Keratinocyte (primary cell): ENCODE data around the gene GLOD5. TPM values are rescaled to one million over a fixed set of nuclear protein-coding genes. Genes with fewer than 3 reads are reported as not detected.

Experiments used
- DNase-seq: peaks from one replicate; pipeline ENCODE4 v3.0.0-alpha.2; 2011; ENCODE audit warnings: low read depth, missing footprints, low spot score
- FAIRE-seq: peaks from 2 replicates; lab custom pipeline; 2011; peaks lifted over from hg19 to GRCh38; lab: Jason Lieb, UNC
- H2AFZ ChIP-seq: 2 replicates; pipeline ENCODE4 v1.6.0; 2012; ENCODE audit warnings: low read length, control low read depth, inconsistent platforms; ENCODE audit not compliant: control insufficient read depth
- H3K27ac ChIP-seq: 2 replicates; pipeline ENCODE4 v1.5.1; 2011; ENCODE audit warnings: low read length; ENCODE audit not compliant: control insufficient read depth, insufficient read depth
- H3K27me3 ChIP-seq: 3 replicates; pipeline ENCODE4 v1.6.0; 2011; ENCODE audit warnings: low read length; ENCODE audit not compliant: control insufficient read depth, insufficient read depth; ENCODE audit errors: extremely low read depth
- H3K36me3 ChIP-seq, 2 experiments: 2 replicates in 1 of 2; 3 replicates in 1 of 2; pipeline ENCODE4 v1.5.1; 2011; ENCODE audit warnings: low read length in 2 of 2, mild to moderate bottlenecking in 1 of 2; ENCODE audit not compliant: control insufficient read depth in 2 of 2, insufficient read depth in 2 of 2; ENCODE audit errors: extremely low read depth in 1 of 2
- H3K4me1 ChIP-seq: 3 replicates; pipeline ENCODE4 v1.5.1; 2011; ENCODE audit warnings: low read length; ENCODE audit not compliant: control insufficient read depth, insufficient read depth; ENCODE audit errors: extremely low read depth
- H3K4me2 ChIP-seq: 3 replicates; pipeline ENCODE4 v1.6.0; 2011; ENCODE audit warnings: low read depth, low read length; ENCODE audit not compliant: control insufficient read depth, insufficient read depth; ENCODE audit errors: extremely low read depth
- H3K4me3 ChIP-seq, 3 experiments: fragments of 200-600 bp in 1 of 3; sonication (generic) in 1 of 3; 2 replicates in 2 of 3; 3 replicates in 1 of 3; pipeline ENCODE4 v1.5.1; 2011 to 2016; ENCODE audit warnings: low read length in 3 of 3, mild to moderate bottlenecking in 3 of 3, control low read depth in 2 of 3, inconsistent platforms in 1 of 3, low read depth in 1 of 3, mixed read lengths in 1 of 3, mixed run types in 1 of 3, moderate library complexity in 1 of 3; ENCODE audit not compliant: control insufficient read depth in 2 of 3, insufficient read depth in 2 of 3; ENCODE audit errors: extremely low read depth in 1 of 3
- H3K79me2 ChIP-seq: 2 replicates; pipeline ENCODE4 v1.6.0; 2012; ENCODE audit warnings: low read length; ENCODE audit not compliant: control insufficient read depth, insufficient read depth
- H3K9ac ChIP-seq: 3 replicates; pipeline ENCODE4 v1.6.0; 2011; ENCODE audit warnings: low read length; ENCODE audit not compliant: control insufficient read depth, insufficient read depth; ENCODE audit errors: extremely low read depth
- H3K9me1 ChIP-seq: 3 replicates; pipeline ENCODE4 v1.6.0; 2011; ENCODE audit warnings: low read length; ENCODE audit not compliant: control insufficient read depth, insufficient read depth; ENCODE audit errors: extremely low read depth
- H3K9me3 ChIP-seq: 2 replicates; pipeline ENCODE4 v1.5.1; 2012; ENCODE audit warnings: low read depth, low read length; ENCODE audit not compliant: control insufficient read depth
- H4K20me1 ChIP-seq: 3 replicates; pipeline ENCODE4 v1.6.0; 2011; ENCODE audit warnings: low read length; ENCODE audit not compliant: control insufficient read depth, insufficient read depth; ENCODE audit errors: extremely low read depth
- EZH2 ChIP-seq: IDR thresholded peaks from one replicate; pipeline ENCODE4 v1.6.1; 2012; ENCODE audit warnings: inconsistent platforms, mild to moderate bottlenecking, low read length, moderate library complexity
- dilution Hi-C: fragments of 300-500 bp; cut with MboI; formaldehyde crosslinking; loops from one replicate; pipeline ENCODE4 v1.7.0; 2020; ENCODE audit warnings: low sequenced_read_pairs; ENCODE audit not compliant: extremely low pct_ligation_motif_present
- polyA plus RNA-seq, 5 experiments: library from polyadenylated mRNA; depleted of rRNA in 3 of 5; stranded (reverse) in 3 of 5; stranded (forward) in 1 of 5; unstranded in 1 of 5; fragments of >200 nt; gene quantifications; 1 replicate in 1 of 5; 2 replicates in 3 of 5; 3 replicates in 1 of 5; pipeline versions ENCODE4 v1.2.1 to v1.2.3, GENCODE V29; 2011 to 2012; ENCODE audit warnings: missing spikeins in 2 of 5, low read depth in 1 of 5, low replicate concordance in 1 of 5
- TF ChIP-seq, protein P1 (sequence below), 3 experiments: IDR thresholded peaks in 1 of 3; conservative IDR thresholded peaks in 1 of 3; optimal IDR thresholded peaks in 1 of 3; 2 replicates in 2 of 3; 3 replicates in 1 of 3; pipeline versions ENCODE3 to v1.5.1; 2011; ENCODE audit warnings: low read length in 3 of 3, mild to moderate bottlenecking in 3 of 3, moderate library complexity in 2 of 3, control low read depth in 1 of 3, inconsistent platforms in 1 of 3; ENCODE audit not compliant: insufficient read depth in 2 of 3; ENCODE audit errors: extremely low read depth in 1 of 3

The GLOD5 gene
- polyA plus RNA-seq, 1 donor (not counting 4 experiments of a cell fraction or from before 2014, with no cell fraction given): not detected

DNA sequence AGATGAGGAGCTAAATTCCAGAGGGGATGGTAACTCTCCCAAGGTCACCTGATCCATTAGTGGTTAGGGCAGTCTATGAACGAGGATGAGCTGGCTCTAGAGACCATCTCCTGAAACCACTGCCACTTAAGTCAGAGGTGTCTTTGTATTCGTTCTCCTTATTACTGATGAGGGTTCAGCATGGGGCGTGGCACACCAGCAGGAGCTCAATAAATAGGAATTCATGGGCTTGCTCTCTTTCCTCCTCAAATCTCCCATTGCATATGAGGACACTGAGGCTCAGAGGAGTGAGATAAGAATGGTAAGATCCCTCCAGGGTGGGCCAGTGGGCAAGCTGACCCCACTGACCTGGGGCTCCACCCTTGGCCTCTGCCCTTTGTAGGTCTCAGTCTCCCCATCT, 23.2 kb downstream of the GLOD5 start:
- H3K4me2 ChIP-seq: no peak overlapping the region
- no peaks in the 10 kb centered on the region for H3K4me1 ChIP-seq
- H3K9me3 ChIP-seq: no peaks in the 10 kb centered on the region
- no peak overlapping the region for H3K9ac ChIP-seq
- H3K4me3 ChIP-seq: no peak overlapping the region
- no peak overlapping the region for H2AFZ ChIP-seq
- no peak for TF ChIP-seq EZH2
- TF ChIP-seq, protein P1, sequence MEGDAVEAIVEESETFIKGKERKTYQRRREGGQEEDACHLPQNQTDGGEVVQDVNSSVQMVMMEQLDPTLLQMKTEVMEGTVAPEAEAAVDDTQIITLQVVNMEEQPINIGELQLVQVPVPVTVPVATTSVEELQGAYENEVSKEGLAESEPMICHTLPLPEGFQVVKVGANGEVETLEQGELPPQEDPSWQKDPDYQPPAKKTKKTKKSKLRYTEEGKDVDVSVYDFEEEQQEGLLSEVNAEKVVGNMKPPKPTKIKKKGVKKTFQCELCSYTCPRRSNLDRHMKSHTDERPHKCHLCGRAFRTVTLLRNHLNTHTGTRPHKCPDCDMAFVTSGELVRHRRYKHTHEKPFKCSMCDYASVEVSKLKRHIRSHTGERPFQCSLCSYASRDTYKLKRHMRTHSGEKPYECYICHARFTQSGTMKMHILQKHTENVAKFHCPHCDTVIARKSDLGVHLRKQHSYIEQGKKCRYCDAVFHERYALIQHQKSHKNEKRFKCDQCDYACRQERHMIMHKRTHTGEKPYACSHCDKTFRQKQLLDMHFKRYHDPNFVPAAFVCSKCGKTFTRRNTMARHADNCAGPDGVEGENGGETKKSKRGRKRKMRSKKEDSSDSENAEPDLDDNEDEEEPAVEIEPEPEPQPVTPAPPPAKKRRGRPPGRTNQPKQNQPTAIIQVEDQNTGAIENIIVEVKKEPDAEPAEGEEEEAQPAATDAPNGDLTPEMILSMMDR (optimal IDR thresholded peaks at IDR 0.05 in 1 of 3, IDR thresholded peaks at IDR 0.05 in 1 of 3, conservative IDR thresholded peaks at IDR 0.05 in 1 of 3; ENCODE audit: extremely low read depth in 1 of 3, insufficient read depth in 2 of 3, low read length in 3 of 3): no peak
- no peaks in the 10 kb centered on the region for H4K20me1 ChIP-seq
- peaks cover 9% of the 10 kb centered on the region for H3K27me3 ChIP-seq
- dilution Hi-C loops: no loop called here
- DNase-seq (no peak), FAIRE-seq (no peak)
- H3K79me2 ChIP-seq: no peaks in the 10 kb centered on the region
- H3K36me3 ChIP-seq: no peaks in the 10 kb centered on the region
- H3K9me1 ChIP-seq: no peaks in the 10 kb centered on the region
- H3K27ac ChIP-seq: no peak overlapping the region

DNA sequence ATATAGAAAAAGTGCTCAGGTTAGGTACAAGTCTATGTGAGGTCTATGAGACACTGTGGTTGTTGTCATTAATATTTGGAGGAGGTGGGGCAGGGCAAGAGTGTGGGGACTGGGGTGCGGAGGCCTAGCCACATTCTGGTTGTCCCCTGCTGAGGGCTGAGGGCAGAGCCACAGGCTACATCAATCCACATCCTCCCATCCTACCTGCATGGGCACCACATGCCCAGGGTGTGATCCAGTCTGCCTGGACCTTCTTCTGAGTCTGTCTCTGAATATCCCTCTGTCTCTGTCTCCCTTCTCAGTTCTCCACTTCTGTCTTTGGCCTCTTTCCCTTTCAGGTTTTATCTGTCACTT, 23.6 kb downstream of the GLOD5 start:
- DNase-seq: no peak

More for the DNA sequence above, 23.6 kb downstream of the GLOD5 start:
- Histone ChIP-seq H3K4me2 (no peak overlapping the region), H3K36me3 (no peaks in the 10 kb centered on the region), H3K79me2 (no peaks in the 10 kb centered on the region), H3K4me3 (no peak overlapping the region), H2AFZ (no peak overlapping the region), H3K9me3 (no peaks in the 10 kb centered on the region), H3K9ac (no peak overlapping the region), H3K4me1 (no peaks in the 10 kb centered on the region), H4K20me1 (no peaks in the 10 kb centered on the region), H3K9me1 (no peaks in the 10 kb centered on the region), H3K27me3 (peaks cover 9% of the 10 kb centered on the region), H3K27ac (no peak overlapping the region)
- FAIRE-seq: no peak
- TF ChIP-seq, protein P1 (optimal IDR thresholded peaks at IDR 0.05 in 1 of 3, IDR thresholded peaks at IDR 0.05 in 1 of 3, conservative IDR thresholded peaks at IDR 0.05 in 1 of 3; ENCODE audit: extremely low read depth in 1 of 3, insufficient read depth in 2 of 3, low read length in 3 of 3): no peak
- no peak for TF ChIP-seq EZH2
- dilution Hi-C loops: no loop called here
